Gastroesophageal sphincter (tissue), 3 donors: ENCODE results near the gene PASD1.

ENCODE experiments used
- CTCF ChIP-seq, 4 experiments: fragments of 200-600 bp in 2 of 4; fragments of 450-650 bp in 2 of 4; sonication (generic) in 1 of 4; IDR thresholded peaks; one replicate each; pipeline ENCODE4 v1.5.1; 2017 to 2019; ENCODE audit warnings: antibody characterized with exemption in 4 of 4, mild to moderate bottlenecking in 2 of 4, moderate library complexity in 2 of 4
- POLR2A ChIP-seq, 2 donors: fragments of 450-650 bp; IDR thresholded peaks; one replicate each; pipeline ENCODE4 v1.6.1; 2017; ENCODE audit warnings: antibody characterized with exemption in 2 of 2, mild to moderate bottlenecking in 2 of 2, moderate library complexity in 1 of 2

- TF ChIP-seq POLR2A (IDR thresholded peaks at IDR 0.05) (no peak), CTCF (IDR thresholded peaks at IDR 0.05) (no peak)
These were observed 46.1 kb upstream of the PASD1 start for GRCh38 chrX:151517421-151517820.
